IMR-90 (cell line): ENCODE results near the gene DRD2. TPM values are rescaled to one million over a fixed set of nuclear protein-coding genes. Genes with fewer than 3 reads are reported as not detected.

ENCODE experiments used
- ATAC-seq: fragments of 200-7000 bp; cut with Tn5 transposase; 2 replicates; pipeline ENCODE4 v1.9.1; 2020; ENCODE audit warnings: low read depth, mild to moderate bottlenecking, moderate library complexity
- BruUV-seq: library from RNA; stranded (reverse); fragments of 400-500 nt; replicated peaks from 2 replicates; lab custom pipeline; 2021; lab: Mats Ljungman, UMichigan
- CTCF ChIA-PET: fragments of 300-600 bp; formaldehyde crosslinking; extraction: SDS; loops from one replicate; lab custom pipeline; 2021; ENCODE audit warnings: antibody characterized with exemption; lab: Yijun Ruan, JAX
- POLR2A ChIA-PET: fragments of 300-600 bp; sonication (Branson Sonifier 250); formaldehyde crosslinking; loops from one replicate; lab custom pipeline; 2022; ENCODE audit warnings: antibody characterized with exemption; ENCODE audit not compliant: unreplicated experiment; lab: Charles Lee
- DNase-seq: peaks from one replicate; pipeline ENCODE4 v3.0.0; 2013
- H2AFZ ChIP-seq: replicated peaks from 2 replicates; pipeline ENCODE3; 2013; ENCODE audit warnings: low read length, mild to moderate bottlenecking; ENCODE audit not compliant: poor library complexity
- H2AK5ac ChIP-seq: 2 replicates; pipeline ENCODE4 v1.6.1; 2013; ENCODE audit warnings: low read depth, low read length, inconsistent platforms
- H2AK9ac ChIP-seq: replicated peaks from 2 replicates; pipeline ENCODE3; 2013; ENCODE audit warnings: mild to moderate bottlenecking, low read depth, low read length, moderate library complexity; ENCODE audit not compliant: poor library complexity
- H2BK120ac ChIP-seq: 2 replicates; pipeline ENCODE4 v1.6.1; 2013; ENCODE audit warnings: low read depth, low read length, inconsistent platforms
- H2BK15ac ChIP-seq: 3 replicates; pipeline ENCODE4 v1.6.1; 2013; ENCODE audit warnings: low read depth, low read length, inconsistent platforms
- H2BK20ac ChIP-seq: 2 replicates; pipeline ENCODE4 v1.6.1; 2013; ENCODE audit warnings: low read depth, mild to moderate bottlenecking, inconsistent platforms, low read length, moderate library complexity
- H2BK5ac ChIP-seq: 2 replicates; pipeline ENCODE4 v1.6.1; 2013; ENCODE audit warnings: mild to moderate bottlenecking, low read depth, low read length, inconsistent platforms; ENCODE audit not compliant: poor library complexity, severe bottlenecking
- H3K14ac ChIP-seq: replicated peaks from 2 replicates; pipeline ENCODE4 v1.6.1; 2013; ENCODE audit warnings: low read depth, low read length, inconsistent platforms
- H3K18ac ChIP-seq: 2 replicates; pipeline ENCODE4 v1.6.1; 2013; ENCODE audit warnings: low read depth, low read length, control low read depth
- H3K23ac ChIP-seq: 2 replicates; pipeline ENCODE4 v1.6.1; 2013; ENCODE audit warnings: low read depth, low read length, inconsistent platforms
- H3K27ac ChIP-seq: 2 replicates; pipeline ENCODE4 v1.5.1; 2013; ENCODE audit warnings: mild to moderate bottlenecking, control low read depth, low read length; ENCODE audit not compliant: insufficient read depth
- H3K27me3 ChIP-seq: 2 replicates; pipeline ENCODE4 v1.6.1; 2013; ENCODE audit warnings: low read length; ENCODE audit not compliant: control insufficient read depth, insufficient read depth
- H3K36me3 ChIP-seq: 2 replicates; pipeline ENCODE4 v1.6.1; 2013; ENCODE audit warnings: low read length, mixed read lengths; ENCODE audit not compliant: control insufficient read depth, insufficient read depth
- H3K4ac ChIP-seq: 2 replicates; pipeline ENCODE4 v1.6.1; 2013; ENCODE audit warnings: low read depth, low read length, inconsistent platforms
- H3K4me1 ChIP-seq: 2 replicates; pipeline ENCODE4 v1.6.1; 2013; ENCODE audit warnings: low read length, mixed read lengths; ENCODE audit not compliant: control insufficient read depth, insufficient read depth
- H3K4me2 ChIP-seq: 2 replicates; pipeline ENCODE4 v1.6.1; 2013; ENCODE audit warnings: low read depth, mild to moderate bottlenecking, control low read depth, low read length, moderate library complexity
- H3K4me3 ChIP-seq: 2 replicates; pipeline ENCODE4 v1.5.1; 2013; ENCODE audit warnings: low read depth, mild to moderate bottlenecking, control low read depth, low read length, moderate library complexity; ENCODE audit not compliant: insufficient read depth
- H3K56ac ChIP-seq: 2 replicates; pipeline ENCODE4 v1.6.1; 2013; ENCODE audit warnings: low read length, inconsistent platforms; ENCODE audit not compliant: insufficient read depth; ENCODE audit errors: extremely low read depth
- H3K79me1 ChIP-seq, 2 experiments: 2 replicates each; pipeline ENCODE4 v1.6.1; 2013; ENCODE audit warnings: low read length in 2 of 2, inconsistent platforms in 1 of 2, low read depth in 1 of 2
- H3K9ac ChIP-seq: 2 replicates; pipeline ENCODE4 v1.6.1; 2013; ENCODE audit warnings: low read depth, low read length, control low read depth
- H3K9me1 ChIP-seq: 2 replicates; pipeline ENCODE4 v1.6.1; 2013; ENCODE audit warnings: low read length, inconsistent platforms; ENCODE audit not compliant: insufficient read depth
- H3K9me3 ChIP-seq: 2 replicates; pipeline ENCODE4 v1.6.1; 2013; ENCODE audit warnings: low read length; ENCODE audit not compliant: control insufficient read depth, insufficient read depth
- H4K20me1 ChIP-seq: 2 replicates; pipeline ENCODE4 v1.6.1; 2013; ENCODE audit warnings: low read length, inconsistent platforms; ENCODE audit not compliant: insufficient read depth
- H4K5ac ChIP-seq: 2 replicates; pipeline ENCODE4 v1.6.1; 2013; ENCODE audit warnings: mild to moderate bottlenecking, low read depth, low read length, control low read depth
- H4K8ac ChIP-seq, 2 experiments: 2 replicates each; pipeline ENCODE4 v1.6.1; 2013; ENCODE audit warnings: low read depth in 2 of 2, low read length in 2 of 2, control low read depth in 1 of 2, inconsistent platforms in 1 of 2
- H4K91ac ChIP-seq: 2 replicates; pipeline ENCODE4 v1.6.1; 2013; ENCODE audit warnings: low read depth, low read length, inconsistent platforms; ENCODE audit not compliant: insufficient read depth
- CEBPB ChIP-seq: IDR thresholded peaks from 2 replicates; pipeline ENCODE4 v1.6.1; 2012; ENCODE audit warnings: low read depth, low read length, improper control_type of control experiment
- CHD1 ChIP-seq: IDR thresholded peaks from 2 replicates; pipeline ENCODE4 v1.6.1; 2012; ENCODE audit warnings: low read depth, low read length, improper control_type of control experiment
- FOS ChIP-seq: fragments of 150-350 bp; IDR thresholded peaks from 2 replicates; pipeline ENCODE4 v1.6.1; 2016; ENCODE audit warnings: low read depth, low read length
- MXI1 ChIP-seq: IDR thresholded peaks from 2 replicates; pipeline ENCODE4 v1.6.1; 2012; ENCODE audit warnings: low read depth, mild to moderate bottlenecking, low read length, moderate library complexity, borderline replicate concordance
- SMC3 ChIP-seq: fragments of 150-350 bp; IDR thresholded peaks from 2 replicates; pipeline ENCODE4 v1.6.1; 2016; ENCODE audit warnings: low read depth, mild to moderate bottlenecking, antibody characterized with exemption, low read length, moderate library complexity
- WGBS, 2 experiments: methylation state at CpG; one replicate each; pipeline versions ENCODE4 v1.1.5 to v1.1.7; 2013; ENCODE audit warnings: missing lambda C conversion rate in 2 of 2; ENCODE audit not compliant: insufficient read length in 1 of 2; ENCODE audit errors: extremely low coverage in 2 of 2; 5-methylcytosine and 5-hydroxymethylcytosine counted together
- dilution Hi-C: fragments of 300-500 bp; cut with HindIII; formaldehyde crosslinking; loops from one replicate; pipeline ENCODE4 v1.14.3; 2018; ENCODE audit warnings: low sequenced_read_pairs; ENCODE audit not compliant: unreplicated experiment
- in situ Hi-C: fragments of 300-500 bp; cut with MboI; formaldehyde crosslinking; loops from 3 replicates; pipeline ENCODE4 v1.14.3; 2019; ENCODE audit warnings: low sequenced_read_pairs, inconsistent platforms, mixed read lengths
- intact Hi-C: fragments of 100-400 bp; cut with micrococcal nuclease; formaldehyde crosslinking; loops from 2 replicates; pipeline ENCODE4 v1.10.0; 2022
- polyA plus RNA-seq, 3 experiments: library from polyadenylated mRNA; depleted of rRNA; stranded (reverse); fragments of >200 nt; gene quantifications; 2 replicates each; pipeline ENCODE4 v1.2.3, GENCODE V29; 2012; ENCODE audit warnings: low replicate concordance in 1 of 3
- total RNA-seq: library from RNA; depleted of rRNA; stranded (reverse); fragments of >200 nt; gene quantifications from 2 replicates; pipeline ENCODE4 v1.2.3, GENCODE V29; 2012

Gene DRD2
- total and polyA plus RNA-seq, 2 of the 4 experiments (the other 2 are of a cell fraction): not detected

GRCh38 chr11:113376156-113376555 is 99.0 kb downstream of the DRD2 start:
- no peak overlapping the region for H3K14ac ChIP-seq
- no peak overlapping the region for H3K18ac ChIP-seq
- H3K79me1 ChIP-seq: no peaks in the 10 kb centered on the region
- H3K36me3 ChIP-seq: no peaks in the 10 kb centered on the region
- no peak overlapping the region for H2BK20ac ChIP-seq
- H2AK5ac ChIP-seq: no peak overlapping the region
- no peak overlapping the region for H3K4me2 ChIP-seq
- no peak overlapping the region for H2AFZ ChIP-seq
- H2AK9ac ChIP-seq: no peak overlapping the region
- H4K5ac ChIP-seq: no peak overlapping the region
- H3K4me1 ChIP-seq: no peaks in the 10 kb centered on the region
- ChIA-PET CTCF (interaction anchor here (0.6 kb wide), 1 partner anchor 444 kb away, joined by 6 read pairs; no protein-coding TSS in a partner anchor), POLR2A (no interaction called here)
- DNase-seq (peak; percentile 30), ATAC-seq (no peak)
- no peaks in the 10 kb centered on the region for H4K20me1 ChIP-seq
- no peak overlapping the region for H2BK120ac ChIP-seq
- dilution Hi-C loops (no loop called here), intact Hi-C loops (no loop called here), in situ Hi-C loops (no loop called here)
- H3K4me3 ChIP-seq: no peak overlapping the region
- no TSS peak for BruUV-seq
- no peaks in the 10 kb centered on the region for H3K9me3 ChIP-seq
- no peak overlapping the region for H2BK5ac ChIP-seq
- no peaks in the 10 kb centered on the region for H3K9me1 ChIP-seq
- H3K27me3 ChIP-seq: peaks cover 2% of the 10 kb centered on the region; the same call in 1 of the 2 replicates
- H3K27ac ChIP-seq: no peak overlapping the region
- no peak overlapping the region for H4K91ac ChIP-seq
- H2BK15ac ChIP-seq: no peak overlapping the region
- TF ChIP-seq SMC3 (no peak), MXI1 (no peak), CHD1 (no peak), CEBPB (no peak), FOS (no peak)
- WGBS, 2 experiments: 86% methylated on average over 1 of the region's 3 CpGs; no CpG with 5 or more reads in 1 of the 2 experiments
- H3K4ac ChIP-seq: no peak overlapping the region
- H3K23ac ChIP-seq: no peak overlapping the region
- H3K9ac ChIP-seq: no peak overlapping the region
- H3K56ac ChIP-seq: no peak overlapping the region
- H4K8ac ChIP-seq: no peak overlapping the region
